Right lobe of liver (tissue), 4 donors: ENCODE data around the gene DNAH17.

ENCODE experiments used
- CTCF ChIP-seq, 4 donors: fragments of 200-600 bp in 3 of 4; fragments of 450-650 bp in 1 of 4; IDR thresholded peaks; one replicate each; pipeline versions ENCODE4 v1.5.1 to v1.8.0; 2016 to 2022; ENCODE audit warnings: antibody characterized with exemption in 4 of 4, mild to moderate bottlenecking in 2 of 4
- POLR2A ChIP-seq: fragments of 450-650 bp; IDR thresholded peaks from one replicate; pipeline ENCODE4 v1.6.1; 2017; ENCODE audit warnings: antibody characterized with exemption, mild to moderate bottlenecking
- donor health status: DM: no; HTN: no; CAD: no.
- donor health status: DM: no; HTN: no; CAD: no.
- donor health status: DM: no; HTN: yes; CAD: no.

- TF ChIP-seq CTCF (IDR thresholded peaks at IDR 0.05): no peak
- TF ChIP-seq POLR2A: no peak
These were observed 37.4 kb downstream of the DNAH17 start for GRCh38 chr17:78539781-78540180.
